HFF-Myc (cell line): ENCODE results near the gene DAGLA.

Experiments
- DNase-seq: peaks from one replicate; pipeline ENCODE4 v3.0.0-alpha.2; 2011; ENCODE audit warnings: low read depth; ENCODE audit errors: extremely low read depth
- H3K4me3 ChIP-seq: replicated peaks from 2 replicates; pipeline ENCODE4 v1.5.1; 2011; ENCODE audit warnings: low read depth, mild to moderate bottlenecking, control low read depth, low read length
- CTCF ChIP-seq: IDR thresholded peaks from 2 replicates; pipeline ENCODE4 v1.5.1; 2012; ENCODE audit warnings: mild to moderate bottlenecking, low read depth, low read length, control low read depth; ENCODE audit errors: missing control alignments

Gene DAGLA

GRCh38 chr11:61737131-61737530 is 56.9 kb downstream of the DAGLA start:
- no peak for DNase-seq
- no peak for TF ChIP-seq CTCF
- H3K4me3 ChIP-seq = no peak overlapping the region

- TF ChIP-seq CTCF = no peak
- DNase-seq = no peak
- no peak overlapping the region for H3K4me3 ChIP-seq
These were observed 57.6 kb downstream of the DAGLA start for GRCh38 chr11:61737636-61738386.

GRCh38 chr11:61738776-61739175 is 58.6 kb downstream of the DAGLA start:
- no peak for DNase-seq
- H3K4me3 ChIP-seq = no peak overlapping the region
- no peak for TF ChIP-seq CTCF

GRCh38 chr11:61739413-61739812 is 59.2 kb downstream of the DAGLA start:
- no peak for TF ChIP-seq CTCF
- DNase-seq = no peak
- H3K4me3 ChIP-seq = no peak overlapping the region

GRCh38 chr11:61739966-61740365 is 59.8 kb downstream of the DAGLA start:
- TF ChIP-seq CTCF = no peak
- DNase-seq = no peak
- no peak overlapping the region for H3K4me3 ChIP-seq

- H3K4me3 ChIP-seq = no peak overlapping the region
- no peak for DNase-seq
- TF ChIP-seq CTCF = no peak
These were observed 62.2 kb downstream of the DAGLA start for GRCh38 chr11:61742391-61742790.
